ENCODE data around the gene HS1BP3.

Gene HS1BP3

GRCh38 chr2:20567926-20568179 is 83.0 kb downstream of the HS1BP3 start:
- no peak for DNase-seq
